Nucleus accumbens (tissue), 56 donors: Measurements from ENCODE around the gene KISS1.

ENCODE experiments used
- DNase-seq, 56 donors: peaks; one replicate each; lab custom pipeline; 2025; lab: John Stamatoyannopoulos, UW

The KISS1 gene

DNA sequence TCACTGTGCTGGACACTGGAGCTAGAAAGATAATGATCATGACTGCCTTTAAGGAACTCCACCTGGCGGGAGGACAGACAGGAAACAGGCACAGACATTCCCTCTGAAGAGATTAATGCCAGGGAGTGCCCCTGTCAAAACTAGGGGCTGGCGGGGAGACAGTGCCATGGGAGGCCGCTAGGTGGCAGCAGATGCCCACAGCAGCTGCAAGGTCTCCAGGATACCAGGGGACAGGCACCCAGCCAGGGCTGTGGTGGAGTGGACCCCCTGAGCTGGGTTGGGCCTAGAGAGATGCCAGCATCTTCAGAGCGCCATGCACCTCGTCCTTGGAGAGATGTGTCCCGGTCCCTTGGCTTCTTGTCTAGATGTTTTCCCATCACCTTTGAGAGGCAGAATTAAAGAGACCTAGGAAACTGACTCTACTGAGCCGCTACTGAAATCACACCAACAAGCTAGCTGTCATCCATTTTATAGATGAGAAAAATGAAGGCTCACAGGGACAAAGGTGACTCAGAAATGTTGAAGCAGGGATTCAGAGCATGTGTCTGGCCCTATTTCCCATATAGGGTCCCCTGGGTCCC lies 33.7 kb downstream of the KISS1 start:
- DNase-seq, result peak in 51 of 56 donors; percentile 14 to 90 (median 64)

DNA sequence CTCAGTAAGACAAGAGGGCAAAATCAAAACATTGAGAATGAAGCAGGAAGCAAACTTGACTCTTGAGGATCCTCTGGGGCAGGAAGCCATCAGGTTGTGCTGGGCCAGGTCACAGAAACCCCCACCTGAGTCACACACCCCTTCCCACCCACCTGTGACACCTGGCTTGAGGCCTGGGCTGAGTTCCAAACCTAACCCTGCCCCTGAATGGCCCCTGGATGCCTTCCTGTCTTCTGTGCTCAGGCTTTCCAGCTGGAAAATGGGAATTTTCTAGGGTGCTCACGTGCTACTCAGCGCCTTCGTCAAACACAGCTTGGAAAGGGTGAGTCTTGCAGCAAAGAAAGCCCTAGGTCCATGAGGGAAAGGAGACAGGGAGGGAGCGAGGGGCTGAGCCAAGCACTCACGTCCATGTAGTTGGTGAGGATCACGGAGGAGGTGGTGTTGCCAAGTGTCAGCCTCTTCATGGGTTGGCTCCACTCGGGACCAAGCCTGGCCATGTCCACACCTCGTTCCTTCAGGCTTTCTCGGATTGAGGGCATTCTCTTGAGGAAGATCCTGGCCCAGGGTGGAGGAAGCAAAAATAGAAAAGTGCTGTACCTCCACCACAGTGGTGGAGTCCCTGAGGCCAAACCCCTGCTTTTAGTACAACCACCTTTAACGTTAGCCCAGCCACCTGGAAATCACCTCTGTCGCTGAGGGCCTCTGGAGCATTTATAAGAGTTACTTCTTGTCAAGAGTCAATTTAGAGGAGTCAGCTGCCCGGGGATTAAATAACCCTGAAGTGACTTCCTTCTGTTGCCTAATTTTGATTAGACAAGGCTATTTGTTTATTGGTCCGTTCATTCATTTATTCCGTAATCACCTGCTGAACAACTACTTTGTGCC lies 34.4 kb downstream of the KISS1 start:
- DNase-seq, result no peak

DNA sequence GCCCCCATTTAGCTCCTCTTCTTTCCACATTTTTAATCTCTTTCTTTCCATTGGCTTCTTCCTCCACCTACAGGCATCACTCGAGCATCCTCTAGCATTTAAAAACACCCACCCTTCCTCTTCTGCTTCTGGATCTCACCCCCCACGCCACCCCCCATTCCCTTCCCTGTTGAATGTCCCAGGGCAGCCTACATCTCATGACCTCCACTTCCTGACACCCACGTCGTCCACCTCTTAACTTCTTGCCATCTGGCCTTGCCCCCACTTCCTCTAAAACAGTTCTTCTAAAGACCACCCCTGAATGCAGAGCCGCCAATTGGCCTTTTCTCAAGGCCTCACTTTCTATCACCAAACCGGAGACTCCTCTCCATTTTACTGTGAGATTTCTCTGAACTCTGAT lies 38.3 kb downstream of the KISS1 start:
- DNase-seq, result no peak

DNA sequence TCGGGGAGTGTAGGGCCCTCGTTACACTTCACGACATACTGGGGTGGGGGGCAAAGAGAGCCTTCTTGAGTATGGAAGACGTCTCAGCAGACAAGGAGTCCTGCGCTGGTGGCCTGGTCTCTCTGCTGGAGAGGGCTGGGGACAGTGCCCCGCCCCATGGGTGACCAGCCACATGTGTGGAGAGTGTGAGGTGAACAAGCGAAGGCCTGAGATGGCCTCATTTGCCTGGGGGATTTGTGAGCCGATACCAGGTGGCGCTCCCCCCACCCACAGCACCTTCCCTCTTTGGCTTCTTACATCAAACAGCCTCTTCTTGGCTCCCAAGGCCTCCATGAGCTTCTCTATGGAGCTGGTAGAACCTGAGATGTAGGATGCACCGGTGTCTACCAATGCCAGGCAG lies 40.4 kb downstream of the KISS1 start:
- no peak for DNase-seq

DNA sequence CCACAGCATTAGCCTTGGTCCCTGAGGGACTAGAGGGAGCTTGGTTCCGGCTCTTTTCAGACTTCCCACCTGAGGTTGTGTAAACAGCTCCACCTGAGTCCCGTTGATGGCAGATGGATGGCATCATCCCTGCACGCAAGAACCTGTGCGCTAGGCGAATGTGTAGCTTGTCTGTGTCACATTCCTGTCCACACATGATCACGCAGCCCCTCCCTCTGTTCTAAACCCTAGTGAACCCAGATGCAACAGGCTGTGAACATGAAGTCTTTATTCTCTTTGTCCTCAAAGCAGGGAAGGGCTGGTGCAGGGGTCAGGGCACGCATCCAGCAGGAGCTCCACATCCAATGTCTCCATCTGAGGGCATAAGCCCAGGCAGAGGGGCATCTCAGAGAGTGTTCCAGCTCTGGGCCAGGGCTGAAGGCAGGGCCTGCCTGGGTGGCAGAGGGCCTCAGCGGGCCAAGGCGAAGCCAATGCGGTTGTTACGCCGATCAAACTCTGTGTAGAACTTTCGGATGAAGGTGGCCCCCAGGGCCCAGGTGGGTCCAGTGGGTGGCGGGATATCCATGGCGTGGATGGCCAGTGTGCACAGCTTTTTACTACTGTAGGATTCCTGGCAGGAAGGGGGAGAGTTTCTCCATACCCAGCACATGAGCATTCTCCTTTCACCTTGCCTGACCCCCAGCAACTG lies 41.6 kb downstream of the KISS1 start:
- DNase-seq, result no peak

DNA sequence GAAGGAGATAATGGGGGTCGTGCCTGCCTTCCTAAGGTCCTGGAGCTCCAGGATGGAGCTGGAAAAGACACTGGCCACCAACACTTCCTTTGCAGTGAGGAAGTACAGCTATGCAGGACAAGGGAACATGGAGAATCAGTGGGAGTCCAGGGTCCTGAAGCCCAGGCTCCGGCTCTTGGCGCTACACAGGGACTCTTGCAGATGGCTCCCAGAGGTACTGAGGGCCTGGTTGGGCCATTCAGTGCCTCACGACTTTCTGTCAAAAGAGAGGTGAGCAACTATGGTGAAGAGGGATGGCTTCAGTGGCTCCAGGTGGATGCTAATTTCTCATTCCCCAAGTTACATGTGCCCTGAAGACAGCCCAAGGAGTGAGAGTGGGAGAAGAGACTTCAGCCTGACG lies 42.6 kb downstream of the KISS1 start:
- DNase-seq, result no peak

DNA sequence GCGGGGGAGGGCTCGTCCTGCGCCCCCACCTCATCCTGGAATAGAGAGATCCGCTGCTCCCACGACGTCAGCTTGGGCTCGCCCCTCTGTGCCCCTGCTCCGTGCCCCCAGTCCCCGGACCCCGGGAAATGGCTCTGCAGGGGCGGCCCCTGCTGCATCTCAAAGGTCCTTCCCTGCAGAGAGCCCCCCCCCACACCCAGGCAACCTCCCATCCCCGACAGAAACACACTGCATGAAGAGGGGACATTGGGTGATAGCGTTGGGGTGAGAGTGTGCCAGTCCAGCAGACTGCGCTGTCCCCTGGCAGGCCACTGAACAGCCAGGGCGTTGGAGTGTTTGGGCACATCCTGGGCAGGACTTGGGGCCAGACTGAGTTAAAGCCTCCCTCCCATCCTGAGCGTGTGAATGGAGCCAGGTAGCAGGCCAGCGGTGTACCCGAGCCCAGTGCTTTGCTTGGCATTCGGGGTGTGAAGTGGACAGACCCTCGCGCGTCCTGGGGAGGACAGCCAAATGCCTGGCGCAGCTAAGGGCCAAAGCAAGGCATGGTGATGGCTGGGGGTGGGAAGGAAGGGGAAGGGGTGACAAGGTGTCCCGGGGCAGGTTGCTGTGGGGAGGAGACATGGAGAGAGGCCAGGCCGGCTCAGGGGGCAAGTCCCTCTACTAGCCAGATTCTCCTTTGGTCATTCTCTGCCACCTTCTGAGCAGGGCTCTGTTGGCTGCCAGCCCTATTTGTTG lies 43.8 kb downstream of the KISS1 start:
- DNase-seq, result no peak

DNA sequence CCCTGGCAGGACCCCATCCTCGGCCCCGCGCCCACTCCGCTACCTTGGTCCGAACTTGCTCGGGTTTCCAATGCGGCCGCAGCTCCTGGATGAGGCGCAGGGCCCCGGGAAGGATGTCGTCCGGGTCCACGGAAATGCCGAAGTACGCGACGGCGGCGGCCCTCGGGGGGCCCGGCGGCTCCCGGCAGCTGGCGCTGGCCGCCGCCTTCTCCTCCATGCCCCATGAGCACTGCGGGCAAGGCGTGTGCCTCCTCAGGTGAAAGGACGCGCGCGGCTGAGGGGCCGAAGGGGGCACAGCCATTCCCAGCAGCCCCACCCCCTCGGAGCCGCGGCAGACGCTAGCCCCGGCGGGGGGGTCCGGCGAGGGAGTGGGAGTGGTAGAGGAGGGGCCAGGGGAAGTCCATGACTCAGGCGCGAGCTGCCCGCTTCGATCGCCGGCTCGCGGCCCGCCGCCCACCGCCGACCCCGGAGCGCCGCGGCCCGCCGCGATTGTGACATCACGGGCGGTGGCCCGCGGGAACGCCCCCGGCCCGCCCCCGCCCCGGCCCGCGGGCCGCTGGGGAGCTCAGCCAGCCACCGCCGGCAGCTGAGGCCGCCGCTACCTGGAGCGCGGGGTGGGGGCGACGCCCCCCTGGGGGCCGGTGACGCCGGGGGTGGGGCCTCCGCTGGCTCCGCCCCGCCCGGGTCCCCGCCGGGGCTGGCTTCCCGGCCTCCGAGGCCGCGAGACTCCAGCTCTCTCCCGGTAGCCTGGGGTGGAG lies 44.6 kb downstream of the KISS1 start, which contains the start of gene ETNK2:
TSS of gene ETNK2 (minus strand) at position 493 of the 758 bp plus-strand sequence. CDS start at position 301, 192 bp downstream.
- peak in 26 of 56 donors; percentile 12 to 81 (median 36) for DNase-seq

DNA sequence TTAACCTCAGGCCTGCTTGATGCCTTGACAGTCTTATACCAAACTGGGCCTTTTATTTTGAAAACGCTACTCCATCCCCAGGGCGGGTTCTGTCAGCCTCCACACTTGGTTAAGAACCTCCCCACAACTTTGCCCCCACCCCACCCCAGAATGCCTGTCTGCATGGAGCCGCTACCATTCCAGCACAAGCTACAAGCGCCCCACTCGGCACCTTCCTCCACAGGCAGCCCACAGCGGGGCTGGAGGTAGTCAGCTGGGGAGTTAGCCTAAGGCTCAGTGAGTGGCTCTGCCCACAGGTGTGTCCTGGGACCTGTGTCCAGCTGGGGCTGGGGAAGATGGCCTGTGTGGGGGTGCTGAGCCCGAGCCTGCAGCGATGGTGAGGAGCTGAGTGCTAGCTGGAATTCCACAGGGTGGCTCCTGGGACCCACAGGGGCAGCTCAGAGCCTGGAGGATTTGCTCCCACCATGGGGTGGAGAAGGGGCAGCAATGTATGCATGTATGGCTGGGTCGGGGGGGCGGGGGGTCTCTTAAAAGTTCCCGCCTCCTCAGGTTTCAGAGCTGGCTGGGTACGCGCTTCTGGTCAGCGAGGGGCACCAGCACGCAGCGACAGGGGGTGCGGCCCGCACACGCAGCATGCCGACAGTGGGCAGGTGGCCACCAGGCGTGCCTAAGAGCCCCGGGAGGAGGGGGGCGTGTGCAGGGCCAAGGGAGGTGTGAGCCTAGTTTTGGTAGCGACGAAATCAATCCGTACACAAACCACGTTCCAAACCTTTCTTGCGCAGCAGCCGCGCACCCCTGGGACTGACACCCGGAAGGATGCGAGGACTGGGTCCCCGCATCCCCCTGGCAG lies 45.4 kb downstream of the KISS1 start:
- DNase-seq, result peak in 25 of 56 donors; percentile 9 to 64 (median 32)

DNA sequence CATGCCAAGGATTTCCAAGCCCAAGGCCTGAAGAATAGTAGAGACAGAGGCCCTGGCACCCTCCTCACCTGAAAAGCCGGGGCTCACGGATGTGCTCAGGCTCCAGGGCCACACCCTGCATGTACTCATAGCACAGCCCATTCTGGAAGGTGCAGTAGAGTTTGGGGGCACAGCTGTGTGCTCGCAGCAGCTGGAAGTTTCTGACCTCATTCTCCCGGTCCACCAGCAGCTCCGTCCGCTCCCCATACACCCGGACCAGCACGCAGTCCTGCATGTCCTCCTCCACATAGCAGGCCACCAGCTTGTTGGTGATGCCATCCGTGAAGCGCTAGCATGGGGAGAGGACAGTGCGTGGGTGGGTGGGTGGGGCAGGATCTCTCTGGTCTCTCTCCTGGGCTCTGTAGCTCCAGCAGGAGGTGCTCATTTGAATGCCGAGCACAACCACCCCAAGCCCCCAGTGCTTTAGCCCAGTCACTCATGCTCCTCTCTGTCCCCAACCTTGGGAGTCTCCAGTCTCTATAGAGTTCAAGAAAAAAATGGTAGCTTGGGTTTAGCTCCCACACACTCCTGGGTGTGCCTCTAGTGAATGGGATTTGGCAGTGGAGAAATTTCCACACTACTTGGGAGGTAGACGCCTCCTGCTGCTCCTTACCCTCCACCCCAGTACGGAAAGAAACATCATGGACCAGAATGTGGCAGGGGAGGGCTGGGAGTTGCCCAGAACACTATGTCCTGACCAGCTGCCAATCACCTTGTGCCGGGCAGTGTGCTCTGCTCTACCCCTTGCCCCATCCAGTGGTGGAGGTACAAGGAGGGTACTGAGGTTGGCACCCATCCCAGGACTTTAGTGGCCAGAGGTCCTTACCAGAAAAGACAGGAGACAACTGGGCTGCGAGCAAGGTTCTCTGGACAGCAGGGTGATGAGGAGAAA lies 46.4 kb downstream of the KISS1 start:
- no peak for DNase-seq

DNA sequence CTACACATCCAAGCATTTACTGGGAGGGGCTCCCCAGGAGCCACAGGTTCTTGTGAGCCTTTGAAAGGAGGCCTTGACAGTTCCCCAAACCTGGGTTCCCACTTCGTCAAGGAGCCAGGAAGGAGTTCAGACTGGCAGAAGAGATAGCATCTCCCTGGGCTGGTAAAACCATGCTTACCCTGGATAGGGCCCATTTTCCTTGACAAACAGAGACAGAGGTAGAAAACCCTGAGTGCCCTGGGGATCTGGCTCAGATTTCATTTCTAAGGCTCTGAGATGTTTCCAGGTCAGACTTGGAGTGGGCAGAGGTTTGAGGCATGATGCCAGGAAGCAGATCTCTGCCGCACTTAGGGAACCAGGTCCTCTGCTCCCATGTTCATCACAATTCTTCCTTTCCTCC lies 47.2 kb downstream of the KISS1 start:
- no peak for DNase-seq

DNA sequence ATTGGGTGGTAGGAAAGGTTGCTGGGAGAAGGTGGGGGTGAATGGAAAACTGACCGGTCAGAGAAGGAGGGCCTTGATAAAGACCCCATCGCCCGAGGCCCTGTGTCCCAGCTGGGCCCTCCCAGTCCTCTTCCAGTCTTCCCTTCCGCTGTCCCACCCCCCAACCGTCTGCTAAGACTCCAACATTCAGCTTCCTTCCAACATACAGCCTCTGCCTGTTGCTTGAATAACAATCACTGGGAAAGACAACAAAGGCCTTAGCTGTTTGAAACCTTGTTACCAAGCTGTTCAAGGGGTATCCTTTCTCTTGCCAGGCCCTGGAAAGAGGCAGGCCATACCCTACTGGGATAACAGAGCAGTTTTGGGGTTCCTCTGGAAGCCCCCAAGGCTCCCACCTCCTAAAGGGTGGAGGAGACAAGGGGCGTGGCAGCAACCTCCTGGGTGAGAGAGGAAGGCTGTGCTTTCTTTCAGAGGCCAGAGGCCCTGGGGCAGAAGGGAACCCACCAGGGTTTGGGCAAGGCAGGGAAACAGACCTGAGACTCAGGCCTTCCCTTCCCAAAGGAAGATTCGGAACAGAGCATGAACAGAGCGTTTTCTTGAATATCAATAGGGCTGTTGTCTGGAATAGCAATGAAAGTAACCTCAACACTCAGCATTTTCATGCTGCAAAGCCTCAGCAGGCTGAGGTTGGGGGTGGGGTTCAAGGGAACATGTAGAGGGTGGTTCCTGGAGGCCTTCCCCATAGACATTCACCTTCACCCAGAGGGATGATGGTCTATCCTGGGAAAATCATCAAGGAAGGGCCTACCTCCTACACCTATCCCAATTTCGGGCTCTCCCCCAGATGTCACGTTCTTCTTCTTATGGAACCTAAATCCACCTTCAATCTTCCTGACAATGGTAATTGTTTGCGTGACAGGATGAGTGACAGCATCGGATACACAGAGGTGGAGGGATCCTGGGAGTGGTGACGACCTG lies 48.6 kb downstream of the KISS1 start:
- DNase-seq, result peak in 5 of 56 donors; percentile 14 to 38 (median 23)

DNA sequence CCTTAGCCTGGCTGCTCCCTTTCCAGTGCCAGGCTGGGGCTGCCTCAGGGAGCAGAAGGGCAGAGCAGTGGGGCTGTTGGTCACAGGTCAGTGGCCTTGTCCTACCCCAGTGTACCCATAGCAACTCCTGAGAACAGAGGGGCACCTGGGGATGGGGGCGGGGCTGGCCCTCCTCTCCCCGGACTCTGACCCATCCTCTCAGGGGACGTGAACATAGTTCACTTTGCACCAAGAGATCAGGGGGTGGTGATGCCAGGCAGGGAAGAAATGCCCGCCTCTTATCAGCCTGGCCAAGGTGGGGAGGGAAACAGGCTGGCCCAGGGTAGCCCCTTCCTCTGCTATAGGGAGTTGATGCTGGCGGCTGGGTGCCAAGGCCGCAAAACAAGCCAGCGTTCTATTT lies 49.3 kb downstream of the KISS1 start:
- DNase-seq, result no peak

DNA sequence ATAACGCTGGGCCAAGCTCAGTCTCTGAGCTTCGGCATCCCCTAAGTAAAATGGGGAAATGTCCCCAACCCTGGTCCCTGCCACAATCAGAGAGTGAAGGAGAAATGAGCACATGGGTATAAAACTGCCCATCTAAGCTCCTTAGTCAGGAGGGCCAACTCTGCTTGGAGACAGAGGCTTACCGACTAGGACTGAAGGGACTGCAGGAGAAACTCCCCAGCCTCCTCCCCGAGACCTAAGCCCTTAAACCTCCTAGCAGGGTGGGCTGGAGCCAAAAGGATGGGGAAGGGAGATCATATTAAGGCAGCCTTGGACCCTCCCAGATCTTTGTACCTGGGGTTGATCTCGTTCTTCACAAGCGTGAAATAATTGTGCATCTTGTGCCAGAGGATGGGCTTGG lies 50.0 kb downstream of the KISS1 start:
- DNase-seq, result no peak

DNA sequence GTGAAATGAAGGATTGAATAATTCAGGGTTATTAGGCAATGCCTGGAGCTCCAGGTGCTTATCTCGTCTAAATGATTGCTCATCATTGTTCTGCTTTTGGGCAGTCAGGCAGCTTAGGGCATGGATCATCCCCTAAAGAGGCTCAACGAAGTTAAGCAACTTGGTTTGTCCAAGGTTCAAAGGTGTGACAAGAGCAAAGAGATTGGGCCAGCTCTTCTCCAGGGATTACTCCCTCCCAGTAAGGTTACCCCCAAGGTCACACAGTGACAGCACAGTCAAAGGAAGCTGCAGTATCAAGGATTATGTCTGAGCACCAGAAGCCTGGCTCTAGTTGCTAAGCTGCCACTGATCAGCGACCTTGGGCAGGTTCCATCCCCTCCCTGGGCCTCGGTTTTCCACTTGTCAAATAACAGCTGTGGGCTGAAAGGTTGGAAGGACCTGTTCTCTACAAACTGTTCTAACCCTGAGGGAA lies 51.2 kb downstream of the KISS1 start:
- no peak for DNase-seq

DNA sequence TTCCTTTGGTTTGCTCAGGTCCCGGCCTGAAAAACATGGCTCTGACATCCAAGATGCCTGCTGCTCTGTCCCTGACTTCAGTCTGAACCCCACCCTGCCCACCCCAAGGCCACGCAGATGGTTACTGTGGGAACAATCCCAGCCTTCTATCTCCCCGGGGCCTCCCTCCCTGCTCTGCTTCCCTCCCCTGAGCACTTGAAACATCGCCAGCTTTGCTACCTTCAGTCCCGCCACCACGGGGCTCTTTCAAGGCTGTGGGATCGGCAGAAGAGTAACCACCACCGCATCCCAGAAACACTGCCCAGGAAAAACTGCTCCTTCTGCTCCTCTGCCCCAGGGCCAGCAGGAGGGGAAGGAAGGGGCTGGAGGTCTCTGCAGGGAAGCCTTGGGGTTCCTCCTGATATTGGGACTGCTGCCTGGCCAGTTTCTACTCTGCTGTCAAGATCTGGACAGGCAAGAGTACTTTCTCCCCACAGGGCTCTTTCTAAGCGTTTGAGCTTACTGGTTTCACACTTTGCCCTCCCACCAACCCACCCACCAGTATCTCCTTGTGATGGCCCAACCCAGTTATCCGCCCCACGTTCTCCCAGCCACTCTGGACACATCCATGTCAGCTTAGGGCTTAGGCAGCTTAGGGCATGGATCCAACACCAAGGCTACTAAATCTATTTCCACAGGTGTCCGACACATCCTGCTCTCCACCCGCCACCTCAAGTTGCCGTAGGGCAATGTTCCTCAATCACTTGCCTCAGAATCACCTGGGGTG lies 52.8 kb downstream of the KISS1 start:
- no peak for DNase-seq
